OCI-LY1 (cell line): Measurements from ENCODE around the gene PTPRCAP.

Source experiments
- H2AFZ ChIP-seq: fragments of 200-600 bp; sonication (generic), shearing (Covaris generic); 2 replicates; pipeline ENCODE4 v1.6.0; 2014; ENCODE audit warnings: antibody characterized with exemption, mild to moderate bottlenecking, low read length
- H3F3A ChIP-seq: fragments of 200-600 bp; sonication (generic), shearing (Covaris generic); 2 replicates; pipeline ENCODE4 v1.6.0; 2014; ENCODE audit warnings: mild to moderate bottlenecking, antibody characterized with exemption, low read length, moderate library complexity; ENCODE audit not compliant: insufficient read depth
- H3K27ac ChIP-seq: fragments of 200-600 bp; sonication (generic); 2 replicates; pipeline ENCODE4 v1.5.1; 2014; ENCODE audit warnings: low read length, mixed run types, mild to moderate bottlenecking, low read depth; ENCODE audit not compliant: poor library complexity, severe bottlenecking
- H3K27me3 ChIP-seq: fragments of 200-600 bp; sonication (generic); 2 replicates; pipeline ENCODE4 v1.6.0; 2014; ENCODE audit warnings: antibody characterized with exemption, mild to moderate bottlenecking, low read length, moderate library complexity; ENCODE audit not compliant: insufficient read depth
- H3K36me3 ChIP-seq: fragments of 200-600 bp; sonication (generic); 2 replicates; pipeline ENCODE4 v1.6.1; 2014; ENCODE audit warnings: mild to moderate bottlenecking, antibody characterized with exemption, low read length, moderate library complexity, mixed read lengths; ENCODE audit not compliant: insufficient read depth
- H3K4me1 ChIP-seq: fragments of 200-600 bp; sonication (generic); 2 replicates; pipeline ENCODE4 v1.5.1; 2014; ENCODE audit warnings: mild to moderate bottlenecking, low read length, moderate library complexity; ENCODE audit not compliant: insufficient read depth, severe bottlenecking
- H3K4me2 ChIP-seq: fragments of 200-600 bp; sonication (generic), shearing (Covaris generic); 2 replicates; pipeline ENCODE4 v1.6.1; 2014; ENCODE audit warnings: low read length
- H3K4me3 ChIP-seq: fragments of 200-600 bp; sonication (generic); 2 replicates; pipeline ENCODE4 v1.5.1; 2014; ENCODE audit warnings: low read length, low read depth, mild to moderate bottlenecking, mixed read lengths; ENCODE audit not compliant: poor library complexity, severe bottlenecking
- H3K79me2 ChIP-seq: fragments of 200-600 bp; shearing (Covaris generic); 2 replicates; pipeline ENCODE4 v1.6.1; 2016; ENCODE audit warnings: mixed run types, low read length, mixed read lengths; ENCODE audit not compliant: insufficient read depth
- H3K9ac ChIP-seq: fragments of 200-600 bp; sonication (generic), shearing (Covaris generic); 2 replicates; pipeline ENCODE4 v1.6.1; 2014; ENCODE audit warnings: mild to moderate bottlenecking, low read length, mixed read lengths
- H3K9me2 ChIP-seq: fragments of 200-600 bp; sonication (generic), shearing (Covaris generic); 2 replicates; pipeline ENCODE4 v1.6.1; 2014; ENCODE audit warnings: low read depth, mild to moderate bottlenecking, low read length, mixed read lengths
- H3K9me3 ChIP-seq: fragments of 200-600 bp; shearing (Covaris generic); 2 replicates; pipeline ENCODE4 v1.6.1; 2014; ENCODE audit warnings: low read length, mixed read lengths
- H4K20me1 ChIP-seq: fragments of 200-600 bp; sonication (generic), shearing (Covaris generic); 2 replicates; pipeline ENCODE4 v1.6.0; 2016; ENCODE audit warnings: mild to moderate bottlenecking, low read length; ENCODE audit not compliant: insufficient read depth
- CTCF ChIP-seq: fragments of 200-600 bp; sonication (generic), shearing (Covaris generic); IDR thresholded peaks from 2 replicates; pipeline ENCODE4 v1.5.1; 2017; ENCODE audit warnings: mild to moderate bottlenecking, antibody characterized with exemption, low read length, moderate library complexity, mixed read lengths
- EZH2 ChIP-seq: fragments of 200-600 bp; sonication (generic), shearing (Covaris generic); IDR thresholded peaks from 2 replicates; pipeline ENCODE4 v1.8.0; 2017; ENCODE audit warnings: borderline replicate concordance, mixed run types, mild to moderate bottlenecking, antibody characterized with exemption, low read length, moderate library complexity, mixed read lengths

PTPRCAP gene

GRCh38 chr11:67435727-67436458 lies 1.6 kb downstream of the PTPRCAP start:
- no peaks in the 10 kb centered on the region for H3K27me3 ChIP-seq
- H3K9ac ChIP-seq = peak overlapping the region; percentile 92
- H2AFZ ChIP-seq = no peak overlapping the region
- peaks cover 54% of the 10 kb centered on the region for H3K36me3 ChIP-seq
- H4K20me1 ChIP-seq = no peaks in the 10 kb centered on the region
- peak overlapping the region; percentile 97 for H3K27ac ChIP-seq
- H3K79me2 ChIP-seq = no peaks in the 10 kb centered on the region
- peak overlapping the region; percentile 89 for H3K4me2 ChIP-seq
- peak overlapping the region; percentile 79 for H3K4me3 ChIP-seq
- H3K9me3 ChIP-seq = no peaks in the 10 kb centered on the region
- H3F3A ChIP-seq = no peaks in the 10 kb centered on the region
- H3K4me1 ChIP-seq = peaks cover 94% of the 10 kb centered on the region
- no peaks in the 10 kb centered on the region for H3K9me2 ChIP-seq
- no peak for TF ChIP-seq CTCF

- Histone ChIP-seq H3K4me1 (peaks cover 90% of the 10 kb centered on the region), H3K9me3 (no peaks in the 10 kb centered on the region), H3F3A (no peaks in the 10 kb centered on the region), H2AFZ (no peak overlapping the region), H3K27me3 (no peaks in the 10 kb centered on the region), H3K4me2 (peak overlapping the region; percentile 89), H3K36me3 (peaks cover 55% of the 10 kb centered on the region), H3K79me2 (no peaks in the 10 kb centered on the region), H3K9me2 (no peaks in the 10 kb centered on the region), H4K20me1 (no peaks in the 10 kb centered on the region), H3K9ac (peak overlapping the region; percentile 92), H3K27ac (peak overlapping the region; percentile 97), H3K4me3 (peak overlapping the region; percentile 79)
- TF ChIP-seq CTCF (no peak), EZH2 (no peak)
Observed at GRCh38 chr11:67435031-67435726, 2.3 kb downstream of the PTPRCAP start.

GRCh38 chr11:67434395-67434881 lies 3.0 kb downstream of the PTPRCAP start:
- H3K4me1 ChIP-seq = peaks cover 90% of the 10 kb centered on the region
- TF ChIP-seq CTCF = no peak
- no peak for TF ChIP-seq EZH2
- H3K4me2 ChIP-seq = peak overlapping the region; percentile 89
- no peak overlapping the region for H2AFZ ChIP-seq
- peaks cover 63% of the 10 kb centered on the region for H3K36me3 ChIP-seq
- H3K27ac ChIP-seq = peak overlapping the region; percentile 97
- H3K79me2 ChIP-seq = peaks cover under 1% of the 10 kb centered on the region; the same call in 1 of the 2 replicates
- peak overlapping the region; percentile 79 for H3K4me3 ChIP-seq
- no peaks in the 10 kb centered on the region for H3F3A ChIP-seq
- H3K9me2 ChIP-seq = no peaks in the 10 kb centered on the region
- H3K27me3 ChIP-seq = no peaks in the 10 kb centered on the region
- H3K9ac ChIP-seq = peak overlapping the region; percentile 92; the same call in 1 of the 2 replicates
- H3K9me3 ChIP-seq = no peaks in the 10 kb centered on the region
- no peaks in the 10 kb centered on the region for H4K20me1 ChIP-seq
